Naive thymus-derived CD4-positive, alpha-beta T cell (primary cell): ENCODE measurements around the gene LRRC4C. TPM values are rescaled to one million over a fixed set of nuclear protein-coding genes. Genes with fewer than 3 reads are reported as not detected.

Experiments used
- ATAC-seq: fragments of 150-1000 bp; cut with Tn5 transposase; 2 replicates; pipeline ENCODE4 v1.10.0; 2021; ENCODE audit warnings: mild to moderate bottlenecking, moderate library complexity
- CTCF ChIA-PET: fragments of 350-600 bp; sonication (Branson Sonifier 250); formaldehyde crosslinking; loops from one replicate; lab custom pipeline; 2021; ENCODE audit warnings: antibody characterized with exemption; lab: Charles Lee
- POLR2A ChIA-PET: fragments of 350-600 bp; sonication (Branson Sonifier 250); formaldehyde crosslinking; loops from one replicate; lab custom pipeline; 2021; ENCODE audit warnings: antibody characterized with exemption, inconsistent platforms; lab: Charles Lee
- DNase-seq, 9 donors: peaks; one replicate each; pipeline versions ENCODE4 v3.0.0 to v3.0.0-alpha.2; 2020 to 2022; ENCODE audit warnings: mixed read lengths in 1 of 9
- H3K27ac ChIP-seq: one replicate; pipeline ENCODE4 v1.7.0; 2013; ENCODE audit warnings: mild to moderate bottlenecking, low read depth, low read length, moderate library complexity
- H3K27me3 ChIP-seq, 2 donors: one replicate each; pipeline ENCODE4 v1.7.0; 2013; ENCODE audit warnings: low read length in 2 of 2, mild to moderate bottlenecking in 2 of 2, moderate library complexity in 2 of 2; ENCODE audit not compliant: control insufficient read depth in 2 of 2, insufficient read depth in 2 of 2
- H3K36me3 ChIP-seq, 3 experiments: 1 replicate in 2 of 3; 2 replicates in 1 of 3; pipeline ENCODE4 v1.7.0; 2013; ENCODE audit warnings: low read length in 3 of 3, mild to moderate bottlenecking in 3 of 3, moderate library complexity in 1 of 3; ENCODE audit not compliant: insufficient read depth in 3 of 3, control insufficient read depth in 2 of 3
- H3K4me1 ChIP-seq, 2 donors: one replicate each; pipeline ENCODE4 v1.7.0; 2013; ENCODE audit warnings: low read length in 2 of 2, mild to moderate bottlenecking in 2 of 2, moderate library complexity in 1 of 2; ENCODE audit not compliant: control insufficient read depth in 2 of 2, insufficient read depth in 2 of 2
- H3K4me3 ChIP-seq: 2 replicates; pipeline ENCODE4 v1.7.0; 2013; ENCODE audit warnings: mild to moderate bottlenecking, low read length
- H3K9me3 ChIP-seq, 3 experiments: 1 replicate in 2 of 3; 2 replicates in 1 of 3; pipeline ENCODE4 v1.7.0; 2013; ENCODE audit warnings: low read length in 3 of 3; ENCODE audit not compliant: control insufficient read depth in 2 of 3
- H3K27ac Mint-ChIP-seq, 9 donors: one replicate each; pipeline ENCODE4 v1.8.0; 2020 to 2022; ENCODE audit warnings: mixed read lengths in 9 of 9, mild to moderate bottlenecking in 8 of 9, moderate library complexity in 5 of 9, inconsistent platforms in 2 of 9
- H3K27me3 Mint-ChIP-seq, 5 donors: one replicate each; pipeline ENCODE4 v1.8.0; 2021 to 2022; ENCODE audit warnings: mixed read lengths in 5 of 5, mild to moderate bottlenecking in 1 of 5
- H3K36me3 Mint-ChIP-seq, 5 donors: one replicate each; pipeline ENCODE4 v1.8.0; 2020 to 2022; ENCODE audit warnings: mixed read lengths in 5 of 5, mild to moderate bottlenecking in 3 of 5, inconsistent platforms in 1 of 5
- H3K4me1 Mint-ChIP-seq, 7 donors: one replicate each; pipeline ENCODE4 v1.8.0; 2020 to 2022; ENCODE audit warnings: mixed read lengths in 7 of 7, mild to moderate bottlenecking in 3 of 7, inconsistent platforms in 1 of 7
- H3K4me3 Mint-ChIP-seq, 10 donors: one replicate each; pipeline ENCODE4 v1.8.0; 2020 to 2022; ENCODE audit warnings: mild to moderate bottlenecking in 10 of 10, mixed read lengths in 10 of 10, moderate library complexity in 6 of 10, inconsistent platforms in 2 of 10
- H3K9me3 Mint-ChIP-seq, 11 donors: one replicate each; pipeline ENCODE4 v1.8.0; 2020 to 2022; ENCODE audit warnings: mixed read lengths in 11 of 11, mild to moderate bottlenecking in 4 of 11, inconsistent platforms in 1 of 11, moderate library complexity in 1 of 11
- intact Hi-C, 2 donors: fragments of 100-400 bp; cut with micrococcal nuclease; formaldehyde crosslinking; loops; one replicate each; pipeline ENCODE4 v1.15.1; 2023
- polyA plus RNA-seq, 2 donors: library from polyadenylated mRNA; unstranded; fragments of 300-500 nt; fragmentation: Illumina TruSeq; gene quantifications; one replicate each; pipeline ENCODE4 v1.2.3, GENCODE V29; 2021
- total RNA-seq, 6 experiments: library from RNA in 5 of 6; stranded (reverse) in 5 of 6; gene quantifications; 1 replicate in 5 of 6; 2 replicates in 1 of 6; pipeline ENCODE4 v1.2.3 and lab custom pipeline; 2021 to 2026

LRRC4C gene
- total and polyA plus RNA-seq, 7 experiments from 2014 or later, result not detected

- Mint-ChIP-seq H3K27ac (no peak overlapping the region), H3K4me3 (no peak overlapping the region), H3K9me3 (peaks cover 1 to 26% (median 11%) of the 10 kb centered on the region in 11 donors), H3K27me3 (no peaks in the 10 kb centered on the region), H3K36me3 (peaks cover 0 to 5% (median 0%) of the 10 kb centered on the region in 5 donors), H3K4me1 (no peaks in the 10 kb centered on the region)
- Histone ChIP-seq H3K9me3 (peaks cover 0 to 3% (median 0%) of the 10 kb centered on the region in 3 experiments), H3K27ac (no peak overlapping the region), H3K4me1 (no peaks in the 10 kb centered on the region), H3K27me3 (no peaks in the 10 kb centered on the region), H3K4me3 (no peak overlapping the region), H3K36me3 (no peaks in the 10 kb centered on the region)
- ChIA-PET CTCF (no interaction called here), POLR2A (no interaction called here)
- ATAC-seq (no peak), DNase-seq (no peak)
- intact Hi-C loops, result no loop called here
These were observed 209.0 kb downstream of the LRRC4C start for GRCh38 chr11:41250408-41250935.

- DNase-seq (no peak), ATAC-seq (no peak)
- Mint-ChIP-seq H3K27me3 (no peaks in the 10 kb centered on the region), H3K27ac (no peak overlapping the region), H3K4me1 (no peaks in the 10 kb centered on the region), H3K9me3 (peaks cover 1 to 38% (median 15%) of the 10 kb centered on the region in 11 donors), H3K4me3 (no peak overlapping the region), H3K36me3 (peaks cover 0 to 5% (median 0%) of the 10 kb centered on the region in 5 donors)
- peaks cover 0 to 7% (median 0%) of the 10 kb centered on the region in 3 experiments for H3K9me3 ChIP-seq
- POLR2A ChIA-PET, result no interaction called here
- H3K27ac ChIP-seq, result no peak overlapping the region
- intact Hi-C loops, result no loop called here
- no peaks in the 10 kb centered on the region for H3K27me3 ChIP-seq
- no peaks in the 10 kb centered on the region for H3K4me1 ChIP-seq
- CTCF ChIA-PET, result no interaction called here
- H3K36me3 ChIP-seq, result no peaks in the 10 kb centered on the region
- no peak overlapping the region for H3K4me3 ChIP-seq
These were observed 211.8 kb downstream of the LRRC4C start for GRCh38 chr11:41247621-41248020.

GRCh38 chr11:41246399-41246745 is 213.1 kb downstream of the LRRC4C start:
- H3K27me3 Mint-ChIP-seq, result no peaks in the 10 kb centered on the region
- H3K27me3 ChIP-seq, result no peaks in the 10 kb centered on the region
- no peak overlapping the region for H3K27ac ChIP-seq
- H3K4me3 ChIP-seq, result no peak overlapping the region
- H3K9me3 Mint-ChIP-seq, result peaks cover 1 to 33% (median 15%) of the 10 kb centered on the region in 11 donors
- no peaks in the 10 kb centered on the region for H3K4me1 Mint-ChIP-seq
- H3K9me3 ChIP-seq, result peaks cover 0 to 7% (median 0%) of the 10 kb centered on the region in 3 experiments
- intact Hi-C loops, result no loop called here
- no peak overlapping the region for H3K27ac Mint-ChIP-seq
- H3K36me3 Mint-ChIP-seq, result peaks cover 0 to 5% (median 0%) of the 10 kb centered on the region in 5 donors
- no peak for ATAC-seq
- CTCF ChIA-PET, result no interaction called here
- POLR2A ChIA-PET, result no interaction called here
- H3K36me3 ChIP-seq, result no peaks in the 10 kb centered on the region
- no peak for DNase-seq
- H3K4me1 ChIP-seq, result no peaks in the 10 kb centered on the region
- H3K4me3 Mint-ChIP-seq, result no peak overlapping the region

- Mint-ChIP-seq H3K27me3 (no peaks in the 10 kb centered on the region), H3K27ac (no peak overlapping the region)
- DNase-seq, result no peak
These were observed 213.6 kb downstream of the LRRC4C start for GRCh38 chr11:41245704-41246398.

GRCh38 chr11:41245184-41245583 is 214.3 kb downstream of the LRRC4C start:
- Histone ChIP-seq H3K27ac (no peak overlapping the region), H3K9me3 (peaks cover 0 to 7% (median 0%) of the 10 kb centered on the region in 3 experiments), H3K36me3 (no peaks in the 10 kb centered on the region), H3K4me3 (no peak overlapping the region), H3K4me1 (no peaks in the 10 kb centered on the region), H3K27me3 (no peaks in the 10 kb centered on the region)
- Mint-ChIP-seq H3K27ac (no peak overlapping the region), H3K36me3 (peaks cover 0 to 5% (median 0%) of the 10 kb centered on the region in 5 donors), H3K4me1 (no peaks in the 10 kb centered on the region), H3K9me3 (peaks cover 0 to 38% (median 15%) of the 10 kb centered on the region in 11 donors), H3K4me3 (no peak overlapping the region), H3K27me3 (no peaks in the 10 kb centered on the region)
- DNase-seq, result no peak
- ATAC-seq, result no peak
- CTCF ChIA-PET, result no interaction called here
- POLR2A ChIA-PET, result no interaction called here
- intact Hi-C loops, result no loop called here

More at GRCh38 chr11:41245704-41246398, 213.6 kb downstream of the LRRC4C start:
- intact Hi-C loops, result no loop called here
- Histone ChIP-seq H3K36me3 (no peaks in the 10 kb centered on the region), H3K9me3 (peaks cover 0 to 7% (median 0%) of the 10 kb centered on the region in 3 experiments), H3K4me3 (no peak overlapping the region), H3K4me1 (no peaks in the 10 kb centered on the region), H3K27me3 (no peaks in the 10 kb centered on the region), H3K27ac (no peak overlapping the region)
- ChIA-PET CTCF (no interaction called here), POLR2A (no interaction called here)
- Mint-ChIP-seq H3K4me1 (no peaks in the 10 kb centered on the region), H3K9me3 (peaks cover 0 to 33% (median 15%) of the 10 kb centered on the region in 11 donors), H3K36me3 (peaks cover 0 to 5% (median 0%) of the 10 kb centered on the region in 5 donors), H3K4me3 (no peak overlapping the region)
- peak; percentile 10 for ATAC-seq

- H3K9me3 Mint-ChIP-seq, result peaks cover 2 to 44% (median 8%) of the 10 kb centered on the region in 11 donors
- intact Hi-C loops, result no loop called here
- H3K9me3 ChIP-seq, result no peaks in the 10 kb centered on the region
- no peaks in the 10 kb centered on the region for H3K27me3 Mint-ChIP-seq
- DNase-seq, result no peak
- H3K27ac ChIP-seq, result no peak overlapping the region
- ATAC-seq, result no peak
- H3K4me3 Mint-ChIP-seq, result no peak overlapping the region
- no peaks in the 10 kb centered on the region for H3K27me3 ChIP-seq
- no peaks in the 10 kb centered on the region for H3K4me1 ChIP-seq
- ChIA-PET CTCF (no interaction called here), POLR2A (no interaction called here)
- no peaks in the 10 kb centered on the region for H3K4me1 Mint-ChIP-seq
- no peaks in the 10 kb centered on the region for H3K36me3 ChIP-seq
- no peak overlapping the region for H3K4me3 ChIP-seq
- no peaks in the 10 kb centered on the region for H3K36me3 Mint-ChIP-seq
- no peak overlapping the region for H3K27ac Mint-ChIP-seq
These were observed 222.1 kb downstream of the LRRC4C start for GRCh38 chr11:41237382-41237781.

- no peak overlapping the region for H3K4me3 Mint-ChIP-seq
- Histone ChIP-seq H3K27ac (no peak overlapping the region), H3K27me3 (no peaks in the 10 kb centered on the region), H3K4me3 (no peak overlapping the region), H3K9me3 (no peaks in the 10 kb centered on the region), H3K36me3 (no peaks in the 10 kb centered on the region), H3K4me1 (no peaks in the 10 kb centered on the region)
- no peak overlapping the region for H3K27ac Mint-ChIP-seq
- intact Hi-C loops, result no loop called here
- POLR2A ChIA-PET, result interaction anchor here (1.0 kb wide), 1 partner anchor 22 kb away, joined by 3 read pairs; no protein-coding TSS in a partner anchor
- no peak for DNase-seq
- no peak for ATAC-seq
- H3K36me3 Mint-ChIP-seq, result no peaks in the 10 kb centered on the region
- H3K27me3 Mint-ChIP-seq, result no peaks in the 10 kb centered on the region
- no peaks in the 10 kb centered on the region for H3K4me1 Mint-ChIP-seq
- H3K9me3 Mint-ChIP-seq, result peaks cover 0 to 38% (median 9%) of the 10 kb centered on the region in 11 donors
- CTCF ChIA-PET, result no interaction called here
These were observed 223.8 kb downstream of the LRRC4C start for GRCh38 chr11:41235668-41236067.
